GM03348 (cell line): Measurements from ENCODE around the gene DQX1.
"Not testable (repeated sequence)": the region's sequence is repeated elsewhere in the genome, so short reads cannot be mapped to it uniquely, and the experiment has no call there.

Experiments
- DNase-seq: peaks from one replicate; pipeline ENCODE4 v3.0.0; 2012; ENCODE audit warnings: low spot score

The DQX1 gene

GRCh38 chr2:74525717-74526648 lies at the start of gene DQX1:
TSS of gene DQX1 (minus strand) at chr2:74526231. CDS start at chr2:74525729, 502 bp downstream.
- DNase-seq: no peak

DNA sequence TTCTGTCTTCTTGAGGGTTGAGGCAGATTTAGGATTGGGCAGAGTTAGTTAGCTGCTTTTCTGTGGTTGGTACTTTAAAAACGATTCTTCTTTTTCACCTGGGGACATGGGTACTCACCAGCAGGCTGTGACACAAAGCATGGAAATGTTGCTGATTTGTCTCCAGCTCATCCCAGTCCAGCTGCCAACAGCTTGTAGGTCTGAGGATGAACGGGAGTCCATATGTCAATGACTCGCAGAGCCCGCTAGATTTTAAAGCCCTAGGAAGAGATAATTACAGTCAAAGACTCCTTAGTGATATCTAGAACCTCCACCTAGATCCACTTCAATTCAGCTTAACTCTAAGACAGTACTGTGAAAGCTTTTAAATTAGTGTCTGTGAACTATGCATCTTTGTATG lies 49.3 kb upstream of the DQX1 start:
- DNase-seq: no peak

GRCh38 chr2:74573747-74574562 lies 47.9 kb upstream of the DQX1 start:
- DNase-seq: peak; percentile 51

DNA sequence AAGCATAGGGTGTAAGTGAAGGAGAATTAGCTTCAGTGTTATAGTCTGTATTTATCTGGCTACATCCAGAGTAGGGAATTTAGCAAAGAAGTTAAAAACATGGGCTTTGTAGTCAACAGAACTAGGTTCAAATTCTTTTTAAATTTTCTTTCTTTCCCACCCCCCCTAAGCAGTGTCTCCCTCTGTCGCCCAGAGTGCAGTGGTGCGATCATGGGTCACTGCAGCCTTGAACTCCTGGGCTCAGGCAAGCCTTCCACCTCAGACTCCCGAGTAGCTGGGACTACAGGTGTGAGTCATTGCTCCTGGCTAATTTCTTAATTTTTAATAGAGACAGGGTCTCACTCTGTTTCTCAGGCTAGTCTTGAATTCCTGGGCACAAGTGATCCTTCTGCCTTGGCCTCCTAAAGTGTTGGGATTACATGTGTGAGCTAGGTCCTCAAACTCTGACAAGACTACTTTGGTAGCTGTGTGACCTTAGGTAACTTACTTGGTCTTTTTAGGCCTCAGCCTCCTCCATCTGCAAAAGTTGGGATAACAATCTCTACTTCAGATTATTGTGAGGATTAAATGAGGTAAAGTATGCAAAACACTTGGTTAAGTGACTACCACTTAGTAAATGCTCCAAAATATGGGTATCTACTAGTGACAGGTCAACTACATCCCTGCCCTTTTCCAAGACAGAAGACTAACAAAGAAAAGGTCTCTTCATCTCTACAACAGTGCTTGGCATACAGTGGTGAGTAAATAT lies 46.3 kb upstream of the DQX1 start:
- no peak for DNase-seq

GRCh38 chr2:74571058-74571457 lies 45.0 kb upstream of the DQX1 start:
- DNase-seq: no peak

GRCh38 chr2:74569686-74570085 lies 43.7 kb upstream of the DQX1 start:
- no peak for DNase-seq

GRCh38 chr2:74567881-74568280 lies 41.9 kb upstream of the DQX1 start:
- DNase-seq: peak; percentile 67

DNA sequence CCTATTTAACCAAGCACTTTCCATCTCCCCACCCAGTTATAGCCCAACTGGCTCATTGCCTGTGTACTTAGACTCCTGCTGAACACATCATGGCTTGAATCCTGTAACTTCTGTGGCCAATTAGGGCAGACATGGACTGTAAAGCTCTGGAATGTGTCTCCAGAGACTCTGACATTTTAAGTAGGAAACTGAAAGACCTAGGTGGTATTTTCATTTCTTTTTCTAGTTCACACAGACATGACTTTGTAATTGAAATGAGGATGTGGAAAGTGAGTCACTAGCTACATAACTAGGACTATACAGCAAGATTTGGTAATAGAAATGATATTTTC lies 40.7 kb upstream of the DQX1 start:
- DNase-seq: peak; percentile 81

GRCh38 chr2:74566076-74566753 lies 40.2 kb upstream of the DQX1 start:
- no peak for DNase-seq

DNA sequence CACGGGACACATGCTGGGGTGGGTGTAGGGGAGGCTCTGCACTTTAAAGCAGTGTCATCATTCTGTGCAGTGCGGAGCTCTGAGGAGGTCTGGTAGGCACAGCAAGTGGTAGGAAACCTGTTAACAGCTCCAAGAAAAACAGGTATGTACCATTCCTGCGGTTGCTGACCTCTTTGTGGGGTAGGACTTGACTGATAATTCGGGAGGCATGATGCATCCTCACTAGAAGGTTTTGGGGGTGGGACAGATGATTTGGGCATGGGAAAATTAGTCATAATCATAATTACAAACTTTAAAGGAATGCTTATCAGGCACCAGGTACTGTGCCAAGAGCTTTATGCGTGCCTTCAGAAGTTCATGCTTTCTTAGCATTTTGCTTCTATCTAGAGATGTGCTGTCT lies 38.2 kb upstream of the DQX1 start:
- DNase-seq: peak; percentile 38

DNA sequence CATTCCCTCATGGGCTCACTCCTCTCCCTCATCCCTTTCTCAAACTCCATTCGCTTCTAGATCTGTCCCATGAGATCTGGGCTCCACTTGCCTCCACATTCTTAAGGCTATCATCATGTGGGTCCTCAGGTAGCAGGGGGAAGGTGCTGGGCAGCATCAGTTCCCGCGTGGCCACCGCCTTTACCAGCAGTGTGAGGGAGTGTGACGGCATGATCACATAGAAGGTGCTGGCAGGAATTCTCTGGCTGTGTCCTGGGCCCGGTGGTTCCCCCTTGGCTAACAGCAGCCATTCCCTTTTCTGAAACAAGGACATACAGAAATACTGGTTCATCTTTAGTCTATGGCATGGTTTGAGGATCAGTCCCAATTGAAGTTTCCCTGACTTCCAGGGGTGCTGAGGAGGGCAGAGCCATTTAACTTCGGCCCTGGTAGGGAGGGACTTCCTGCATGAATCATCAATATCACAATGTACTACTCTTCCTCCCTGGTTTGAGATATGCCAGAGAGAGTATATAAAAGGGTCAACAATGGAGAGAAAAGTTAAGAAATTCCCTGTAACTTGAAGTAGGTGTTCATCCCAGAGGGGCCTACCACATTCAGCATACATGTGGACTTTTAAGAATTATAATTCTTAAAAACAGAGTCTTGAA lies 36.2 kb upstream of the DQX1 start:
- DNase-seq: no peak

GRCh38 chr2:74561022-74561421 lies 35.0 kb upstream of the DQX1 start:
- DNase-seq: not testable (repeated sequence)

- no peak for DNase-seq
These were observed 34.6 kb upstream of the DQX1 start for GRCh38 chr2:74560591-74560990.

DNA sequence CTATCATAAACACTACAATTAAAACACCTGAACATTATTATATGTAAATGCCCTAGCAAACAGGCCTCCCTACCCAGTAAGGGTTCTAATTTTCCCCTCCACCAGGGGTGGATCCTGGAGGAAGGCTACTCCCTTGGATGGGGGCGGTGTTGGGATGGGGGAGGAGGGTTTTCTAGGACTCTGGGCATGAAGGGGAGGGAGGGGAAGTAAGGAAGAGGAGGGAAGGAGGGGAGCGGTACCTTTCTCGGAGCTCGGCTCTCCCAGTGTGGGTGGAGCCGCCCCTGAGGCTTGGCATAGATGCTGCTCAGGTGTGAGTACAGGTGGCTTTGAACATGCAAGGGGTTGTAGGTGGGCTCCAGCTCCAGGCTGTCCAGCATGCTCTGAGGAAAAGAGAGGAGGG lies 33.9 kb upstream of the DQX1 start:
- DNase-seq: no peak

DNA sequence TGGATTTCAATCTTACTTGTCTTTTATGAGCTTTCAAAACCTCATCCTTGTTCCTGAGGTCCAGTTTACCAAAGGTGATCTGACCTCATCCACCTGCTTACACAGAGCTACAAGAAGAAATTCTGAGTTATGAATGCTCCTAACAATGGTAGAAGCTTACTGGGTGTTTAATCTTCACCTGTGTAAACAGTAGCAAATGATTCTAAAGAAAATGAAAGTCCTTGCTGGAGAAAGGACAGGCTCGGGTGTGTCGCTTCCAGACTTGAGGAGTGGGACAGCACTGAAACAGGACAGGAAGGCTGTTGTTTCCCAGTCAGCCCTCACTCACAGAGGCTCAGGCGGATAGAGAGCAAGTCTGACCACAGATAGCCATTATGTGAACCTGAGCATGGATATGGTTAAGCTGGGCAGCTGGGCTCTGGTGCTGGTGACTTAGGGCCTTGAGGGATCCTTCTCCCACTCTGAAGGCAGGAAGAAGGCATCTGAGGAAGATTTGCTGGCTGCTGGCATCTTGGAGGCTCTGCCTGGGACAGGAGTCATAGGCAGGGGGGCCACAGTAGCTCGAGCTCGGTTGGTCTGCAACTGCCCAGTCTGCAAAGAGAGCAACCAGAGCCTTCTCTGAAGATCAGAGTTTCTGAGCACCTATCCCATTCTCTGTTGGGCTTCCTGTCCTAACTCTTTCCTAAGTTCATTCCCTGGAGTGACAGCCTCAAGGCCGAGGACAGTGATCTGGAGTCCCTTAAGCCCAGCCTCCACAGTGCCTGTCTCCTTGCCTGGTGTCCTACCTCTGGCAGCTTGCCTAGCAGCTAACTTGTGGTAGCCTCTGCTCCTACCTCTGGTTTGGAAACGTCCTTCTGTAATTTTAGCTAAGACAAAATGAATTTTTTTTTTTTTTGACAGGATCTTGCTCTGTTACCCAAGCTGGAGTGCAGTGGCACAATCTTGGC lies 32.5 kb upstream of the DQX1 start:
- DNase-seq: no peak

DNA sequence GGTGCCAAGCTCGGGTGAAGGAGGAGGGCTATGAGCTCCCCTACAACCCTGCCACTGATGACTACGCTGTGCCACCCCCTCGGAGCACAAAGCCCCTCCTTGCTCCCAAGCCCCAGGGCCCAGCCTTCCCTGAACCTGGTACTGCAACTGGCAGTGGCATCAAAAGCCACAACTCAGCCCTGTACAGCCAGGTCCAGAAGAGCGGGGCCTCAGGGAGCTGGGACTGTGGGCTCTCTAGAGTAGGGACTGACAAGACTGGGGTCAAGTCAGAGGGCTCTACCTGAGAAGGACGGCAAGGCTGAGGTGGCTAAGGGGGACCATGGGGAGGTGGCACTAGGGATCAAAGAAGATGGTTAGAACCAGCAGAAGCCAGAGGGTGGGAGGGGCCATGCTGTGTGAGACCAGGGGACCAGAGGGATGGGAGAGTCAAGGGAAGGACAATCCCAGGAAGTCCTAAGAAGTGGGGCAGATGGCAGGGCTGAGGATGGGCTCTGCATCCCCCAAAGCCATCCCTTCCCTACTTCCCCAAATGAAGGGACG lies 30.9 kb upstream of the DQX1 start:
- no peak for DNase-seq

DNA sequence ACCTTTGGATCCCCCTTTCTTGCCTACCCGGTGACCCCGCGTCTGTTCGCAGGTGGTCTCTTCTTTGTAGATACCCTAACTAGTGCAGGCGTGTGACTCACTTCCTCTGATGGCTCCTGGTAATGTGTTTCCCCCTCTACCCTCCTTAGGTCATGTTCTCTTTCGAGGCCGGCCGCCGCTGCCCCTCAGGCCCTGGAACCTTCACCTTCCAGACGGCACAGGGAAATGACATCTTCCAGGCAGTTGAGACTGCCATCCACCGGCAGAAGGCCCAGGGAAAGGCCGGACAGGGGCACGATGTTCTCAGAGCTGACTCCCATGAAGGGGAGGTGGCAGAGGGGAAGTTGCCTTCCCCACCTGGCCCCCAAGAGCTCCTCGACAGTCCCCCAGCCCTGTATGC lies 30.1 kb upstream of the DQX1 start:
- no peak for DNase-seq

DNA sequence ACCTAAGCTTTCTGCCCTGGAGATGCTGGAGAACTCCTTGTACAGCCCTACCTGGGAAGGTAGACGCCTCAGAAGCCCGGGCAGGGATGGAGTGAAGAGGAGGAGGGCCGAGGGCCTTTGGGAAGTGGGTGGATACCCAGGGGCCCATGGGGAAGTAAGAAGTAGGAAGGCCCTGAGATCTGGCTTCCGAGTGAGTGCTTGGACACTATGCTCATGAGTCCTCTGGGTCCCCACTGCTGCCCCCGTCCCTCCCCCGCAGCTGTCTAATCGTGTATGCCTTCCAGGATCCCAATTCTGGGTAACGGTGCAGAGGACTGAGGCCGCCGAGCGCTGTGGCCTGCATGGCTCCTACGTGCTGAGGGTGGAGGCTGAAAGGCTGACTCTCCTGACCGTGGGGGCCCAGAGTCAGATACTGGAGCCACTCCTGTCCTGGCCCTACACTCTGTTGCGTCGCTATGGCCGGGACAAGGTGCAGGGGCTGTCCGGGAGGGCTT lies 29.6 kb upstream of the DQX1 start:
- no peak for DNase-seq

DNA sequence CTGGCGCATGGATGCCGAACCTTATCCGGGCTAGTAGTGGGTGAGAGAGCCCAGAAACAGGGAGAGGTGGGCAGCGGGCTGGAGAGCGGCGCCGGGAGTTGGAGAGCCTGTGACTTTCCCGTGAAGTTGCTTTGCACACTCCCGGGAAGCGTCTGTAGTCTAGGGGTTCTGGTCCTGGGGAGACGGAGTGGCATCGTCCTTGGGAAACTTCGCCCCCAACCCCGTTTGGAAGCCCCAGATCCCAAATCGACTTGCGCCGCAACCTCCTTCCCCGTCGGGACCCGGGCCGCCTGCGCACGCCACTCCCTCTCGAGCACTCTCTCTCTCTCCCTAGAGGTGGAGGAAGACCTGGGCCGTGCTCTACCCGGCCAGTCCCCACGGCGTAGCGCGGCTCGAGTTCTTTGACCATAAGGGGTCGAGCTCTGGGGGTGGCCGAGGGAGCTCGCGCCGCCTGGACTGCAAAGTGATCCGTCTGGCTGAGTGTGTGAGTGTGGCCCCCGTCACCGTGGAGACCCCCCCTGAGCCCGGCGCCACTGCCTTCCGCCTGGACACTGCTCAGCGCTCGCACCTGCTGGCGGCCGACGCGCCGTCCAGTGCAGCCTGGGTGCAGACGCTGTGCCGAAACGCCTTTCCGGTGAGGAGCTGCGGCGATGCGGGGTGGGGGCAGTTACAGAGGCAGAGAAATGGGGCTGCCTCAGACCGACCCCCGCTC lies 28.9 kb upstream of the DQX1 start:
- DNase-seq: peak; percentile 72
